GM19099 (cell line): ENCODE results near the gene KCNQ1.

ENCODE experiments used
- POLR2A ChIP-seq: IDR thresholded peaks from 3 replicates; pipeline ENCODE4 v1.6.1; 2011; ENCODE audit warnings: low read depth; ENCODE audit not compliant: insufficient read length; ENCODE audit errors: extremely low read depth

KCNQ1 gene

DNA sequence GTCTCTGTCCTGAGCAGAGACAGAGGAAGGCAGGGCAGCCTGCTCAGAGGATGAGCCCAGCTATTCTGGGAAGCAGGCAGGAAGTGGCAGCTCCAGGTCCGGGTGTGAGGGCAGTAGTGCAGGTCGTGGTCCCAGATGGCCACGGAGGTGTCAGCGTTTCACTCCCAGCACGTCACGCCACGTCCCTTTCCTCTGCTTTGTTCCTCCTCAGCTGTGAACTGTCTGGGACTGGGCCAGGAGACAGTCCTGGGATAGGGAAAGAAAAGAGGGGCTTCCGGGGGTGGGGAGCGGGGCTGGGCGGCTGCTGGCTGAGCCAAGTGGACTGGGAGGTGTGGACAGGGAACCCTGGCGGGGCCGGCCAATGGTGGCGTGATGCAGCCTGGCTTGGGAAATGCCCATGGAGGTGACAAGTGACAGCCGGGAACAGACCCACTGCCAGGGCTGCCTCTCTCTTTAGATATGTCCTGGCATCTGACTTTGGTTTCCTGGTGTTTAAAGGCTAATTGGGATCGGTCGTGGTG, 64.7 kb downstream of the KCNQ1 start:
- no peak for TF ChIP-seq POLR2A

DNA sequence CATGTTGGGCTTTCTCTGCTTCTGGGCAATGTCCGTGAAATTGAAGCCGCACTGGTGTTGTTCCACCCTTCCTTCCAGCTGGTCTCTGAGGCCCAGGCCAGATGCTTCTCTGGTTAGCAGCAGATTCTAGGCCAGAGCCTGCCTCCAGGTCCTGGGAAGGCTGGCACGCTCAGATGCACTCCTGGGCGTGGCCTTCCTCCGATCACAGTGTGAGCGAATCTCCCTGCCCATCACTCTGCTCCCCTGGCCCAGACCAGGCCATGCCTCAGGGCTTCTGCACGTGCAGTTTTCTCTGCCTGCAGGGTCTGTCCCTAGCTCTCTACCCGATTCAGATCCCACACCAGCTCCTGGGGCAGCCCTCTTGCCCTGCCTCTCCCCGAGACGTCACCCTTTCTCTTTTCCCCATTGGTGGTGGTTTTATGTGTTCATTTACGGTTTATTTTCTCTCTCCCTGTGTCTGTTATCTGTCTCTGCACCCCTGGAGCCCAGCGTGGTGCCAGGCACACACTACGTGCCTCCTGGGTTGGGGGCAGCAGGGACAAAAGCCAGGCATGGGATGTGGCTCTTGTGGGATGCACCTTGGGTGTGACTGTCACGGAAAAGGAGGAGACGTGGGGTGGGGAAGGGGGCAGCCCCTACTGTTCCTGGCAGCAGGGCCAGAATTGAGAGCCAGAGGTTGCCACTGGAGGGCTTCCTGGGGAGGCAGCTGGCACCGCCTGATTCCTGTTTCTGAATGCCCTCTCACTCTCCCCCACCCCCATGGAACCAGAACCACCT, 66.0 kb downstream of the KCNQ1 start:
- no peak for TF ChIP-seq POLR2A

GRCh38 chr11:2511421-2512369, 66.9 kb downstream of the KCNQ1 start:
- no peak for TF ChIP-seq POLR2A

DNA sequence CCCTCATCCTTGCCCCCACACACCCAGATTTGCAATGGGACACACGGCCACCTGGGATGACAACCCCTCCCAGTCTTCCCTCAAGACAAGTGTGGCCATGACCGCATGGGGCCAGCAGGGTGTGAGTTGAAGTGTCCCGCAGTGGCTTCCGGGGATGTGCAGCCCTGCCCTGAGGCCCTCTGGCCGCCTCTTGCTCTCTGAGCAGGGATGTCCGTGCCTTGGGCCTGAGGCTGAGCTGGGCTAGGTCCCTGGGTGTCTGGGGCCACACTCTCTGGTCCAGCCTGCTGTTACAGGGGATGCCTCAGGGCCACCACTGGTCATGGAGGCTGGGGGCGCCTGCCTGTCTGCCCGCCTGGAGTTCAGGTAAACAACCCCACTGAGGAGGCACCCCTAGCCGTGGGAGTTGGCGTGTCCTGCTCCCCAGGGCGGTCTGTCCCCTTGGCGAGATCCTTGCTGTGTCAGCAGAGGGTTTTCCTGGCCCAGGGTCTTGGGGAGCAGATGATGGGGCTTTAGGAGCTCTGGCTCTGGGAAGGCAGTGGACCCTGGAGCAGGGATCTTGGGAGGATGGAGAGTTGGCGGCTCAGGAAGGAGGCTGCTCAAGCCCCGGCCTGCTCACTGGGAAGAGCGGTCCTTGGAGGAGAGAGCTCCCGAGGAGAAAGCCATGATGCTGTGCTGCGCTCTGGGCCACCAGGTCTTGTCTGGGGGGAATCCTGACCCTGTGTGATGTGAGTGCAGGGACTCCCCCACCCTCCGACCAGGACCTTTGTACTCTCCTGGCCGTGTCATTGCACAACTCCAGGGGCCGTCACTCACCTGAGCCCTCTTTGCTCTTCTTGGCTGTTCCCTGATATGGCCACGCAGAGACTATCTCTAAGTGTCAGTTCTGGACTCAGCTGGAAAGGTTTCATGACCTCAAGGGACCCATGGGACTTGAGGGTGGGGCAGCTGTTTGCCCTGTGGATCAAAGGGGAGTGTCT, 67.9 kb downstream of the KCNQ1 start:
- no peak for TF ChIP-seq POLR2A

GRCh38 chr11:2513441-2513840, 68.6 kb downstream of the KCNQ1 start:
- TF ChIP-seq POLR2A = no peak

DNA sequence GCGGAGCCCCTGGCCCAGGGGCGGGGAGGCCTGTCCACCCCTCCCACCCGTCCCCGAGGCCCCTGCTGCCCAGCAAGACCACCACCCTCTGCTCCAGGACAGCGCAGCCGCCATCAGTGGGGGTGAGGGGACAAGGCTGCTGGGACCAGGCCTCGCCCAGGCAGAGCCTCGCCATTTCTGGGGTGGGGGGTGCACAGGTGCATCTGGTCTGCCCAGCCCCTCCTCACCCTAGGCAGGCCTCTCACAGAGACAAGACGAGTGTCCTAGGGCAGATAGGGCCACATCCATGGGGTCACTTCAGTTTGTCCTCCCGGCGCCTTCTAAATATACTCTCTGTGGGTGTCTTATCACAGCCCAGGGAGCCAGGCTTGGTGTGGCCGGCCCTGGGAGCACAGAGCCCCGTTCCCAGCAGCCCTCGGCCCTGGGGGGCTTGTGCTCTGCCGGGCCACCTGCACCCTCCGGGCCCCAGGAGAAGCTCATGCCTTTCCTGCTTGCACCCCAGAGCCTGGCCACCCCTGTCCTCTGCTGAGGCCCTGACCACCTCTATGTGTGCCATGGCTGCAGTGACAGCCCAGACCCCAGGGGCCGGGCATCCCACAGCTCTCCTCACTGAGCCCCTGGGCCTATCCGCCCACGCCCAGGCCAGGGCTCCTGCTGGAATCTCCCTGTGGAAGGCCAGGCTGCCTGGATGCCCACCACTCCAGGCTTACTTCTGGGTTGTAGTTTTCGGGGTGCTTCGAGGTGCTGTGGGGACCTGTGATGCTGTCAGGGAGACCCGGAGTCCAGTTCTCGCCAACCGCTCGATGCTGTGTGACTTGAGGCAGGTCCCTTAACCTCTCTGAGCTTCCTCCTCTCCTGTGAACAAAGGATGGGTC, 70.8 kb downstream of the KCNQ1 start:
- TF ChIP-seq POLR2A = no peak

DNA sequence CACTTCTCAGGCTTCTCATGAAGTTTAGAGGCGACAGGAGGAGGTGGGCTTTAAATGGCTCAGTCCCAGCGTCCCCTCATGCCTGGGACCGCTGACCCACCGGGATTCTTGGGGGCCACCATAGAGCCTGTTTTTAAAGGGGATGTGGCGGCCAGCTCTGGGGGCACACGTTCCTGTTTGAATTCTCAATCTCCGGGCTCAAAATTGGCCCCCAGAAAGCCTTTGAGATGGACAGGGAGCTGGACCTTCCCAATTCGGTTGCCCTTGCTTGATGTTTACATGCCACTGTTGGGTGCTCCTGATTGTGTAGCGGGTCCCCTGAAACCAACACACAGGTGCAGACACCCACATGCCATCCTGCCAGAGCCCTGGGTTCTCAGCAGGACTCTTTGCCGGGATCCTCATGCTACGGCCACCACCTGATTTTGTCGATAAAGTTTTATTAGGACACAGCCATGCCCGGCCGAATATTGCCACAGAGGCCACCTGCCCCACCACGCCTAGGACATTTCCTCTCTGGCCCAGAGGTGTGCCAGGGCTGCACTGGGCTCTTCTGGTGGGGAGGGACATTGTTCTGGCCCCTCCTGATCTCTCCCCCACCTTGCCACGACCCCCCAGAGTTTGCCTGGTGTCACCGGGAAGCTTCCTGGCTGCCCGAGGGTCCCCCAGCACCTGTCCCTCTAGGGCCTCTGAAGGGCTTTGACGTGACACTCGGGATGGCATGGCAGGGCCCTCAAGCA, 71.6 kb downstream of the KCNQ1 start:
- no peak for TF ChIP-seq POLR2A

DNA sequence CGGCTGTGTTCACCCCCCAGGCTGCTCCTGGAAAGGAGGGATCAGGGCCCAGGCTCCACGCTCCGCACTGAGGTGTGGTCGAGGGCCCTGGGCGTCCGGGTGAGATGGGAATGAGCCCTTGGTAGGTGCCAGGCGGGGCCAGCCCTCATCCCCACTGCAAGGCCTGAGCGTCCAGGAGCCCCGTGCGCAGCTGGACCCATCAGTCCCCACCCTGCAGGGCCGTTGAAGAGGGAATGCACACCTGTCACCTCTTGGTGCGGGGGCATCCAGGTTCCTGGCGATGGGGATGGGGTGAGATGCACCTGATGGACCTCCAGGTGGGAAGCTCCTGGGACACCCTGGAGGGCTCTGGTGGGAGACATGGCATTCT, 72.2 kb downstream of the KCNQ1 start:
- TF ChIP-seq POLR2A = no peak

GRCh38 chr11:2517386-2518064, 72.7 kb downstream of the KCNQ1 start:
- no peak for TF ChIP-seq POLR2A

DNA sequence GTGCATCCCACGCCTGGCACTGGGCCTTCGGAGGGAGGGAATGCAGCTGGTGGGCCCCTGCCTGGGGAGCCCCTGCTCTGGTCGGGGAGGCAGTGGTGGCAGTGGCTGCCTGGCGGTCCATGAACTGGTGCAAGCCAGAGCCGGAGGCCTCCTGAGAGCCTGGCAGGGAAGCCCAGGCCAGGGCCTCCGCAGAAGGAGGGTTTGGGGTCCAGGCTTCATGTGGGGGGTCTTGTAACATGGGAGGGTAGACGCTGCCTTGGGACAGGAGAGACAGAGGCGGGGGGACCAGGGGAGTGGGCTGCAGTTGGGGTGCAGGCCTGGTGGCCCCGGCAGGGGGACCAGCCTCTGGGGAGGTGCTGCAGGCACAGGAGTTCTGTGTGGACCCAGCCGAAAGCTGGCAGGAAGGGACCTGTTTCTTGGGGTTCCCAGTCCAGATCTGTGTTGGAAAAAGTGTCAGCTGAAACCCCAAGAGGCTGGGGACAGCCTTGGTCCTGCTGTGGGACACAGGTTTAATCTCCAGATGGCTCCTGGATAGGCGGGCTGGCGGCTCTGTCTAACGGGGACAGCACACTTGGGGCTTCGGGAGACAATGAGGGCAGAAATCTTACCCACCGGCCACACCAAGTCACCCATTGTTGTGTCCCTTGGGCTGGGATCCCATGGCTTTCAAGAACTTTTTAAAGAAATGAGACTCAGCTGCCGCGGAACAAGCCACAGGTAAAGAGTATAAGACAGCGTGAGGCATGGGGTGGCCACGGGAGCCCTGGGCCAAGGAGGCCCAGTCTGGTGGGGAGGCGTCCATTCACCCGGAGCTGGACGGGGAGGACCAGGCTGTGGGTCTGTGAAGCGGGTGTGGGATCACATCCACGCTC, 73.5 kb downstream of the KCNQ1 start:
- TF ChIP-seq POLR2A = no peak

DNA sequence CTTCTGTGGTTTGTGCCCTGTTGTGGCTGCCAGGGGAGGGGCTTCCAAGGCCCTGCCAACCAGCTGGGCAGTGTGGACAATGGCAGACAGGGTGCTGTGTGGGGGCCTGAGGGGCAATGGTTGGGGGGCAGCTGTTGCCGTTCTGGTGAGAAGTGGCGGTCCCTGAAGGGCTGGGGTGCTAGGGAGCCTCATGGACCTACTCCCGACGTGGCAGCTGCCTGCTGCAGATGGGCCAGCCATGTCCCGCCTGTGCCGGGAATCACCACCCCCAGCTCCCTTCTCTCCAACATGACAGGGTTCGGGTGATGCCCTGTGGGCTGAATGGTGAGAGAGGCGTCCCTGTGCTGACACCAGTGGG, 74.2 kb downstream of the KCNQ1 start:
- TF ChIP-seq POLR2A = no peak

DNA sequence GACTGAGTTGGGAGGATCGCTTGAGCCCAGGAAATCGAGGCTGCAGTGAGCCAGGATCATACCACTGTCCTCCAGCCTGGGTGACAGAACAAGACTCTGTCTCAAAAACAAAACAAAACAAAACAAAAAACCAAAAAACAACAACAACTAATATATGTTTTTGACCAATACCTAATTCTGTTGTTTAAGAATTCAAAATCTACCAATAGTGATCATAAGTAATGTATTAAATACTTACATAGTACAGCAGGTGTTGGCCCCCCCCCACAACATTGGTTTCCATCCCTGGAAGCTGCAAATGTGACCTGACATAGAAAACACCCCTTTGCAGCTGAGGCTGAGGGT, 74.7 kb downstream of the KCNQ1 start:
- TF ChIP-seq POLR2A = no peak
